Measurements from ENCODE around the gene RAPH1.
"Not testable (repeated sequence)": the region's sequence is repeated elsewhere in the genome, so short reads cannot be mapped to it uniquely, and the experiment has no call there.

Gene RAPH1

GRCh38 chr2:203547356-203547755 lies 12.3 kb upstream of the RAPH1 start:
- no peak for DNase-seq

GRCh38 chr2:203544402-203544801 lies 9.3 kb upstream of the RAPH1 start:
- no peak for DNase-seq

GRCh38 chr2:203543898-203544328 lies 8.8 kb upstream of the RAPH1 start:
- no peak for DNase-seq

- DNase-seq = not testable (repeated sequence)
These were observed 5.5 kb upstream of the RAPH1 start for GRCh38 chr2:203540598-203540997.

GRCh38 chr2:203538237-203538636 lies 3.1 kb upstream of the RAPH1 start:
- DNase-seq = not testable (repeated sequence)

- not testable (repeated sequence) for DNase-seq
These were observed 1.5 kb upstream of the RAPH1 start for GRCh38 chr2:203536586-203536951.

GRCh38 chr2:203535784-203536585 lies 884 bp upstream of the RAPH1 start:
- DNase-seq = no peak

GRCh38 chr2:203534621-203535077 lies 452 bp downstream of the RAPH1 start:
- peak; percentile 8 to 36 for DNase-seq

GRCh38 chr2:203533676-203534591 lies 1.2 kb downstream of the RAPH1 start:
- DNase-seq = peak; percentile 7 to 37

GRCh38 chr2:203532957-203533658 lies 2.0 kb downstream of the RAPH1 start:
- no peak for DNase-seq

GRCh38 chr2:203527719-203528118 lies 7.4 kb downstream of the RAPH1 start:
- DNase-seq = no peak

- not testable (repeated sequence) for DNase-seq
These were observed 21.8 kb downstream of the RAPH1 start for GRCh38 chr2:203513268-203513667.

GRCh38 chr2:203510941-203511305 lies 24.2 kb downstream of the RAPH1 start:
- no peak for DNase-seq

GRCh38 chr2:203510256-203510940 lies 24.7 kb downstream of the RAPH1 start:
- no peak for DNase-seq

GRCh38 chr2:203503460-203503859 lies 31.6 kb downstream of the RAPH1 start:
- not testable (repeated sequence) for DNase-seq

- DNase-seq = no peak
These were observed 33.2 kb downstream of the RAPH1 start for GRCh38 chr2:203501873-203502272.

- no peak for DNase-seq
These were observed 34.1 kb downstream of the RAPH1 start for GRCh38 chr2:203500951-203501350.

GRCh38 chr2:203500297-203500696 lies 34.8 kb downstream of the RAPH1 start:
- no peak for DNase-seq

GRCh38 chr2:203498161-203498560 lies 36.9 kb downstream of the RAPH1 start:
- DNase-seq = no peak

GRCh38 chr2:203492965-203493364 lies 42.1 kb downstream of the RAPH1 start:
- no peak for DNase-seq

GRCh38 chr2:203490391-203490790 lies 44.7 kb downstream of the RAPH1 start:
- no peak for DNase-seq

GRCh38 chr2:203489531-203489930 lies 45.6 kb downstream of the RAPH1 start:
- no peak for DNase-seq
